Activated CD8-positive, alpha-beta memory T cell treated with anti-CD3 and anti-CD28 coated beads for 36 hours (primary cell): ENCODE data around the gene WDR33. TPM values are rescaled to one million over a fixed set of nuclear protein-coding genes. Genes with fewer than 3 reads are reported as not detected.

Experiments
- CTCF ChIA-PET: fragments of 350-600 bp; sonication (Branson Sonifier 250); formaldehyde crosslinking; loops from one replicate; lab custom pipeline; 2021; ENCODE audit warnings: antibody characterized with exemption; lab: Charles Lee
- POLR2A ChIA-PET: fragments of 350-600 bp; sonication (Branson Sonifier 250); formaldehyde crosslinking; loops from one replicate; lab custom pipeline; 2021; ENCODE audit warnings: antibody characterized with exemption; lab: Charles Lee
- total RNA-seq, 2 experiments: library from RNA; stranded (reverse); gene quantifications; one replicate each; pipeline ENCODE4 v1.2.3, GENCODE V29; 2021

The WDR33 gene
- total RNA-seq, 2 experiments from 2014 or later, result 75.5 to 80.3 TPM

- ChIA-PET CTCF (no interaction called here), POLR2A (no interaction called here)
These were observed 155.5 kb downstream of the WDR33 start for GRCh38 chr2:127655209-127656073.

GRCh38 chr2:127654838-127655175 lies 156.2 kb downstream of the WDR33 start:
- ChIA-PET CTCF (no interaction called here), POLR2A (no interaction called here)

- ChIA-PET CTCF (no interaction called here), POLR2A (no interaction called here)
These were observed 156.7 kb downstream of the WDR33 start for GRCh38 chr2:127654084-127654837.

- CTCF ChIA-PET, result no interaction called here
- POLR2A ChIA-PET, result no interaction called here
These were observed 157.4 kb downstream of the WDR33 start for GRCh38 chr2:127653421-127654083.

GRCh38 chr2:127652786-127653357 lies 158.1 kb downstream of the WDR33 start:
- ChIA-PET CTCF (interaction anchor here (0.9 kb wide), 1 partner anchor 62 kb away, joined by 3 read pairs; no protein-coding TSS in a partner anchor), POLR2A (no interaction called here)

GRCh38 chr2:127651971-127652550 lies 158.9 kb downstream of the WDR33 start:
- CTCF ChIA-PET, result interaction anchor here (0.9 kb wide), 1 partner anchor 61 kb away, joined by 3 read pairs; no protein-coding TSS in a partner anchor

GRCh38 chr2:127651381-127651809 lies 159.6 kb downstream of the WDR33 start:
- POLR2A ChIA-PET, result no interaction called here
- CTCF ChIA-PET, result no interaction called here

More at GRCh38 chr2:127651971-127652550, 158.9 kb downstream of the WDR33 start:
- POLR2A ChIA-PET, result no interaction called here

Other genes with a start within 250 kb of the WDR33 start
- not detected for gene GPR17, start 165.0 kb downstream of the WDR33 start, total RNA-seq
- 1 to 10 TPM; 7.6 to 8.3 TPM for gene LIMS2, start 135.6 kb downstream of the WDR33 start, total RNA-seq
- 1 to 10 TPM; 3.5 TPM for gene SFT2D3, start 109.7 kb downstream of the WDR33 start, total RNA-seq
- gene POLR2D, start 47.0 kb upstream of the WDR33 start, total RNA-seq, result 10 to 100 TPM; 93.7 to 95.9 TPM
- 10 to 100 TPM; 22.1 to 22.6 TPM for gene AMMECR1L, start 74.8 kb upstream of the WDR33 start, total RNA-seq
- 10 to 100 TPM; 22.5 to 22.9 TPM for gene SAP130, start 216.9 kb upstream of the WDR33 start, total RNA-seq